Measurements from ENCODE around the gene GRIK4. TPM values are rescaled to one million over a fixed set of nuclear protein-coding genes. Genes with fewer than 3 reads are reported as not detected.

Gene GRIK4
- total RNA-seq, 3 donors from 2014 or later, result 0.05 to 0.30 (median 0.11) TPM

GRCh38 chr11:120526241-120526640, 14.7 kb downstream of the GRIK4 start:
- no peak for ATAC-seq

GRCh38 chr11:120527111-120527761, 15.7 kb downstream of the GRIK4 start:
- Mint-ChIP-seq H3K4me3 (no peak overlapping the region), H3K36me3 (ENCODE audit: insufficient read depth) (no peaks in the 10 kb centered on the region), H3K9me3 (no peaks in the 10 kb centered on the region), H3K4me1 (ENCODE audit: low read depth) (no peaks in the 10 kb centered on the region), H3K27me3 (ENCODE audit: low read depth) (peaks cover 41% of the 10 kb centered on the region)
- DNase-seq (no peak), ATAC-seq (no peak)

More at GRCh38 chr11:120526241-120526640, 14.7 kb downstream of the GRIK4 start:
- Mint-ChIP-seq H3K36me3 (ENCODE audit: insufficient read depth) (no peaks in the 10 kb centered on the region), H3K4me3 (no peak overlapping the region), H3K27me3 (ENCODE audit: low read depth) (peaks cover 43% of the 10 kb centered on the region), H3K9me3 (no peaks in the 10 kb centered on the region), H3K4me1 (ENCODE audit: low read depth) (no peaks in the 10 kb centered on the region)
- DNase-seq, result no peak

GRCh38 chr11:120528749-120529148, 17.2 kb downstream of the GRIK4 start:
- H3K4me1 Mint-ChIP-seq (ENCODE audit: low read depth), result no peaks in the 10 kb centered on the region
- H3K9me3 Mint-ChIP-seq, result no peaks in the 10 kb centered on the region
- no peaks in the 10 kb centered on the region for H3K36me3 Mint-ChIP-seq (ENCODE audit: insufficient read depth)
- DNase-seq (no peak), ATAC-seq (no peak)
- peaks cover 34% of the 10 kb centered on the region for H3K27me3 Mint-ChIP-seq (ENCODE audit: low read depth)
- no peak overlapping the region for H3K4me3 Mint-ChIP-seq

GRCh38 chr11:120529214-120529613, 17.7 kb downstream of the GRIK4 start:
- H3K36me3 Mint-ChIP-seq (ENCODE audit: insufficient read depth), result no peaks in the 10 kb centered on the region
- DNase-seq (no peak), ATAC-seq (no peak)
- H3K4me3 Mint-ChIP-seq, result no peak overlapping the region
- H3K9me3 Mint-ChIP-seq, result no peaks in the 10 kb centered on the region
- no peaks in the 10 kb centered on the region for H3K4me1 Mint-ChIP-seq (ENCODE audit: low read depth)
- H3K27me3 Mint-ChIP-seq (ENCODE audit: low read depth), result peaks cover 31% of the 10 kb centered on the region

- no peaks in the 10 kb centered on the region for H3K4me1 Mint-ChIP-seq (ENCODE audit: low read depth)
- H3K4me3 Mint-ChIP-seq, result no peak overlapping the region
- peaks cover 30% of the 10 kb centered on the region for H3K27me3 Mint-ChIP-seq (ENCODE audit: low read depth)
- ATAC-seq (no peak), DNase-seq (no peak)
- no peaks in the 10 kb centered on the region for H3K36me3 Mint-ChIP-seq (ENCODE audit: insufficient read depth)
- no peaks in the 10 kb centered on the region for H3K9me3 Mint-ChIP-seq
These were observed 18.4 kb downstream of the GRIK4 start for GRCh38 chr11:120529911-120530310.

- Mint-ChIP-seq H3K4me1 (ENCODE audit: low read depth) (no peaks in the 10 kb centered on the region), H3K4me3 (no peak overlapping the region), H3K9me3 (no peaks in the 10 kb centered on the region), H3K27me3 (ENCODE audit: low read depth) (peaks cover 25% of the 10 kb centered on the region), H3K36me3 (ENCODE audit: insufficient read depth) (no peaks in the 10 kb centered on the region)
- DNase-seq (no peak), ATAC-seq (no peak)
These were observed 20.7 kb downstream of the GRIK4 start for GRCh38 chr11:120532082-120532831.

- peaks cover 25% of the 10 kb centered on the region for H3K27me3 Mint-ChIP-seq (ENCODE audit: low read depth)
- no peak for DNase-seq
- no peak overlapping the region for H3K4me3 Mint-ChIP-seq
- no peaks in the 10 kb centered on the region for H3K9me3 Mint-ChIP-seq
- H3K36me3 Mint-ChIP-seq (ENCODE audit: insufficient read depth), result no peaks in the 10 kb centered on the region
- ATAC-seq, result no peak
- no peaks in the 10 kb centered on the region for H3K4me1 Mint-ChIP-seq (ENCODE audit: low read depth)
These were observed 21.3 kb downstream of the GRIK4 start for GRCh38 chr11:120532832-120533196.

GRCh38 chr11:120536091-120536796, 24.7 kb downstream of the GRIK4 start:
- ATAC-seq (no peak), DNase-seq (no peak)
- Mint-ChIP-seq H3K36me3 (ENCODE audit: insufficient read depth) (no peaks in the 10 kb centered on the region), H3K4me3 (no peak overlapping the region), H3K4me1 (ENCODE audit: low read depth) (no peaks in the 10 kb centered on the region), H3K9me3 (no peaks in the 10 kb centered on the region), H3K27me3 (ENCODE audit: low read depth) (peaks cover 16% of the 10 kb centered on the region)

- no peak for DNase-seq
- H3K9me3 Mint-ChIP-seq, result no peaks in the 10 kb centered on the region
- no peaks in the 10 kb centered on the region for H3K4me1 Mint-ChIP-seq (ENCODE audit: low read depth)
- H3K36me3 Mint-ChIP-seq (ENCODE audit: insufficient read depth), result no peaks in the 10 kb centered on the region
- ATAC-seq, result no peak
- H3K27me3 Mint-ChIP-seq (ENCODE audit: low read depth), result peaks cover 16% of the 10 kb centered on the region
- no peak overlapping the region for H3K4me3 Mint-ChIP-seq
These were observed 25.2 kb downstream of the GRIK4 start for GRCh38 chr11:120536797-120537169.

- no peaks in the 10 kb centered on the region for H3K9me3 Mint-ChIP-seq
- no peak for DNase-seq
- H3K4me1 Mint-ChIP-seq (ENCODE audit: low read depth), result no peaks in the 10 kb centered on the region
- no peak for ATAC-seq
- H3K27me3 Mint-ChIP-seq (ENCODE audit: low read depth), result peaks cover 14% of the 10 kb centered on the region
- H3K4me3 Mint-ChIP-seq, result no peak overlapping the region
- H3K36me3 Mint-ChIP-seq (ENCODE audit: insufficient read depth), result no peaks in the 10 kb centered on the region
These were observed 26.4 kb downstream of the GRIK4 start for GRCh38 chr11:120537996-120538395.

- no peaks in the 10 kb centered on the region for H3K9me3 Mint-ChIP-seq
- DNase-seq, result no peak
- H3K4me3 Mint-ChIP-seq, result no peak overlapping the region
- H3K4me1 Mint-ChIP-seq (ENCODE audit: low read depth), result no peaks in the 10 kb centered on the region
- H3K27me3 Mint-ChIP-seq (ENCODE audit: low read depth), result peaks cover 12% of the 10 kb centered on the region
- H3K36me3 Mint-ChIP-seq (ENCODE audit: insufficient read depth), result no peaks in the 10 kb centered on the region
- ATAC-seq, result no peak
These were observed 27.2 kb downstream of the GRIK4 start for GRCh38 chr11:120538707-120539106.

- Mint-ChIP-seq H3K4me3 (no peak overlapping the region), H3K4me1 (ENCODE audit: low read depth) (no peaks in the 10 kb centered on the region), H3K27me3 (ENCODE audit: low read depth) (peaks cover 7% of the 10 kb centered on the region), H3K36me3 (ENCODE audit: insufficient read depth) (no peaks in the 10 kb centered on the region), H3K9me3 (no peaks in the 10 kb centered on the region)
- DNase-seq, result no peak
- ATAC-seq, result no peak
These were observed 28.3 kb downstream of the GRIK4 start for GRCh38 chr11:120539667-120540369.

GRCh38 chr11:120540744-120541465, 29.4 kb downstream of the GRIK4 start:
- H3K9me3 Mint-ChIP-seq, result no peaks in the 10 kb centered on the region
- no peaks in the 10 kb centered on the region for H3K36me3 Mint-ChIP-seq (ENCODE audit: insufficient read depth)
- H3K4me3 Mint-ChIP-seq, result no peak overlapping the region
- no peak for ATAC-seq
- DNase-seq, result no peak
- peaks cover 5% of the 10 kb centered on the region for H3K27me3 Mint-ChIP-seq (ENCODE audit: low read depth)
- peaks cover 3% of the 10 kb centered on the region for H3K4me1 Mint-ChIP-seq (ENCODE audit: low read depth)
